CD8-positive, alpha-beta memory T cell (primary cell): Measurements from ENCODE around the gene FBN1. TPM values are rescaled to one million over a fixed set of nuclear protein-coding genes. Genes with fewer than 3 reads are reported as not detected.

Source experiments
- CTCF ChIA-PET: fragments of 350-600 bp; sonication (Branson Sonifier 250); formaldehyde crosslinking; loops from one replicate; lab custom pipeline; 2021; ENCODE audit warnings: antibody characterized with exemption; lab: Charles Lee
- POLR2A ChIA-PET: fragments of 350-600 bp; sonication (Branson Sonifier 250); formaldehyde crosslinking; loops from one replicate; lab custom pipeline; 2021; ENCODE audit warnings: antibody characterized with exemption; lab: Charles Lee
- DNase-seq, 5 donors: peaks; one replicate each; pipeline versions ENCODE4 v3.0.0 to v3.0.0-alpha.2; 2020 to 2022; ENCODE audit warnings: mixed read lengths in 1 of 5
- H3K27ac ChIP-seq: one replicate; pipeline ENCODE4 v1.7.0; 2013; ENCODE audit warnings: low read depth, mild to moderate bottlenecking, low read length, moderate library complexity
- H3K27me3 ChIP-seq: 2 replicates; pipeline ENCODE4 v1.7.0; 2013; ENCODE audit warnings: low read length, mild to moderate bottlenecking; ENCODE audit not compliant: insufficient read depth, poor library complexity, severe bottlenecking
- H3K36me3 ChIP-seq: 2 replicates; pipeline ENCODE4 v1.7.0; 2013; ENCODE audit warnings: mild to moderate bottlenecking, low read length, moderate library complexity; ENCODE audit not compliant: insufficient read depth
- H3K4me1 ChIP-seq: 2 replicates; pipeline ENCODE4 v1.7.0; 2013; ENCODE audit warnings: mild to moderate bottlenecking, low read length, moderate library complexity; ENCODE audit not compliant: insufficient read depth
- H3K4me3 ChIP-seq: 2 replicates; pipeline ENCODE4 v1.7.0; 2013; ENCODE audit warnings: mild to moderate bottlenecking, low read length
- H3K9me3 ChIP-seq: 2 replicates; pipeline ENCODE4 v1.7.0; 2013; ENCODE audit warnings: mild to moderate bottlenecking, low read length
- H3K27ac Mint-ChIP-seq, 8 donors: one replicate each; pipeline ENCODE4 v1.8.0; 2020 to 2021; ENCODE audit warnings: mixed read lengths in 8 of 8, mild to moderate bottlenecking in 6 of 8, inconsistent platforms in 3 of 8, moderate library complexity in 3 of 8
- H3K27me3 Mint-ChIP-seq, 2 donors: one replicate each; pipeline ENCODE4 v1.8.0; 2020 to 2021; ENCODE audit warnings: mixed read lengths in 2 of 2, mild to moderate bottlenecking in 1 of 2, moderate library complexity in 1 of 2
- H3K36me3 Mint-ChIP-seq, 3 donors: one replicate each; pipeline ENCODE4 v1.8.0; 2020 to 2021; ENCODE audit warnings: mixed read lengths in 3 of 3, inconsistent platforms in 1 of 3, mild to moderate bottlenecking in 1 of 3
- H3K4me1 Mint-ChIP-seq, 3 donors: one replicate each; pipeline ENCODE4 v1.8.0; 2020 to 2021; ENCODE audit warnings: mixed read lengths in 3 of 3, inconsistent platforms in 1 of 3, mild to moderate bottlenecking in 1 of 3
- H3K4me3 Mint-ChIP-seq, 7 donors: one replicate each; pipeline ENCODE4 v1.8.0; 2020 to 2021; ENCODE audit warnings: mixed read lengths in 7 of 7, mild to moderate bottlenecking in 6 of 7, moderate library complexity in 4 of 7, inconsistent platforms in 2 of 7
- H3K9me3 Mint-ChIP-seq, 5 donors: one replicate each; pipeline ENCODE4 v1.8.0; 2020 to 2022; ENCODE audit warnings: mixed read lengths in 5 of 5, mild to moderate bottlenecking in 3 of 5, moderate library complexity in 2 of 5, inconsistent platforms in 1 of 5
- polyA plus RNA-seq: library from polyadenylated mRNA; unstranded; fragments of 300-500 nt; fragmentation: Illumina TruSeq; gene quantifications from one replicate; pipeline ENCODE4 v1.2.3, GENCODE V29; 2021
- total RNA-seq, 2 experiments: library from RNA; stranded (reverse); gene quantifications; one replicate each; pipeline ENCODE4 v1.2.3, GENCODE V29; 2021

Gene FBN1
- total and polyA plus RNA-seq, 3 experiments from 2014 or later, result 0.13 to 0.46 (median 0.21) TPM

DNA sequence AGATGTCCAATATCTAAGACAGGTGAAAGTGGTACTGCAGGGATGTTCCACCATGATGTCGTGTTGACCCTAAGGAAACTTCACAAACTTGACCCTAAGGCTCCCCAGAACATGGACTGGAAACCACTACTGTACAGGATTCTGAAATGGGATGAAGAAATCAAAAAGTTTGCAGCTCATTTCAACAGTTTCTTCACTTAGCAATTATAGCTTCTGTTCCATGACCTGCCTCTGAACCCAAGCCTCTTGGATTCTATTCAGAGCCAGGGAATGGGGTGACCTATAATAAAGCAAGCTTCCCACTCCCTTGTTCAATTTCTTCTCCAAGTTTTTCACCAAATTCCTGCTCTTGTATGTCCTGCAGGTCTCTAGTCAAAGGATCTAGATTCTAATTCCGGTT is 273.5 kb downstream of the FBN1 start:
- H3K9me3 ChIP-seq, result no peaks in the 10 kb centered on the region
- POLR2A ChIA-PET, result no interaction called here
- Mint-ChIP-seq H3K36me3 (no peaks in the 10 kb centered on the region), H3K27me3 (peaks cover 20 to 51% of the 10 kb centered on the region in 2 donors), H3K27ac (no peak overlapping the region), H3K4me3 (no peak overlapping the region), H3K4me1 (no peaks in the 10 kb centered on the region), H3K9me3 (no peaks in the 10 kb centered on the region)
- DNase-seq, result no peak
- no peak overlapping the region for H3K4me3 ChIP-seq
- no peaks in the 10 kb centered on the region for H3K36me3 ChIP-seq
- CTCF ChIA-PET, result no interaction called here
- H3K27me3 ChIP-seq, result no peaks in the 10 kb centered on the region
- no peaks in the 10 kb centered on the region for H3K4me1 ChIP-seq
- H3K27ac ChIP-seq, result no peak overlapping the region

DNA sequence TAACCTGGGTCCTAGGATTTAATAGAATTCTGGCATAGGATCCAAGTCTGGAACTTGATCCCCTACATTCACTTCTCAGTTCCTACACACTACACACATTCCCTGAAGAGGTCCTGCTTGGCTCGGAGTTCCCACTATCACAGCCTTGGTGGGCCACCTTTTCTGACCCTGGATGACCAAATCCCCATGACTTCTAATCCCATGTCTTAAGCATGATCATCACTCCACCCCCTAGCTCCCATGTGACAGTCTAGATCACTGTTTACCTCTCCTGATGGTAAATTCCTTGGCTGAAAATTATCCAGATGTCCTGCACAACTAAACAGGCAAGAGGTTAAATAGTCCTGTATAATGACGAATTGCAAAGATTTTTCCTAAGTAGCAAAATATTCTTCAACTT is 274.0 kb downstream of the FBN1 start:
- CTCF ChIA-PET, result no interaction called here

DNA sequence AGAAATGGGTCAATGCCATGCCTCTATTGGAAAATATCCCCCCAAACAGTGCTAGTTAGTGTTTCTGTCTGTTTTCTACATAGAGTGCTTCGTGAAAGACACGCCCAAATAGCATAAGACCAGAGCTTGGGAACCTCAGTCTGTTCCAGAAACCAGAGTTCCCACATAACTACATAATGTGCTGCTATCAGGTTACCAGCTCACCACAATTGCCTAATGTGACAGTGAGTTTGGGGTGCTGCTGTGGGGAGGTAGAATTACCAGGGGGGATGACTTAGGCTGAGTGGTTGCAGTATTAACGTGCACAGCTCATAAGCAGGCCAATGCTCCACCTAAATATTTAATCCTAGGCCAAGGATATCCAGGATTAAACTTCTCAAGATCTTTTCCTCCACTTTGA is 275.0 kb downstream of the FBN1 start:
- no peaks in the 10 kb centered on the region for H3K36me3 ChIP-seq
- H3K4me3 Mint-ChIP-seq, result no peak overlapping the region
- no peak overlapping the region for H3K27ac ChIP-seq
- no peaks in the 10 kb centered on the region for H3K4me1 Mint-ChIP-seq
- H3K9me3 Mint-ChIP-seq, result no peaks in the 10 kb centered on the region
- H3K27me3 ChIP-seq, result no peaks in the 10 kb centered on the region
- no peak overlapping the region for H3K4me3 ChIP-seq
- no peaks in the 10 kb centered on the region for H3K36me3 Mint-ChIP-seq
- H3K27me3 Mint-ChIP-seq, result peaks cover 18 to 47% of the 10 kb centered on the region in 2 donors
- CTCF ChIA-PET, result interaction anchor here (1.6 kb wide), 1 partner anchor 9 kb away, joined by 3 read pairs; no protein-coding TSS in a partner anchor
- no peak for DNase-seq
- no peaks in the 10 kb centered on the region for H3K9me3 ChIP-seq
- H3K27ac Mint-ChIP-seq, result no peak overlapping the region
- H3K4me1 ChIP-seq, result no peaks in the 10 kb centered on the region
- POLR2A ChIA-PET, result no interaction called here

More for the DNA sequence above, 274.0 kb downstream of the FBN1 start:
- H3K27me3 ChIP-seq, result no peaks in the 10 kb centered on the region
- no peak overlapping the region for H3K4me3 Mint-ChIP-seq
- H3K27ac ChIP-seq, result no peak overlapping the region
- H3K9me3 Mint-ChIP-seq, result no peaks in the 10 kb centered on the region
- DNase-seq, result no peak
- no peaks in the 10 kb centered on the region for H3K36me3 Mint-ChIP-seq
- H3K27ac Mint-ChIP-seq, result no peak overlapping the region
- no peaks in the 10 kb centered on the region for H3K4me1 ChIP-seq
- POLR2A ChIA-PET, result no interaction called here
- no peaks in the 10 kb centered on the region for H3K4me1 Mint-ChIP-seq
- no peaks in the 10 kb centered on the region for H3K9me3 ChIP-seq
- H3K36me3 ChIP-seq, result no peaks in the 10 kb centered on the region
- no peak overlapping the region for H3K4me3 ChIP-seq
- peaks cover 18 to 50% of the 10 kb centered on the region in 2 donors for H3K27me3 Mint-ChIP-seq

DNA sequence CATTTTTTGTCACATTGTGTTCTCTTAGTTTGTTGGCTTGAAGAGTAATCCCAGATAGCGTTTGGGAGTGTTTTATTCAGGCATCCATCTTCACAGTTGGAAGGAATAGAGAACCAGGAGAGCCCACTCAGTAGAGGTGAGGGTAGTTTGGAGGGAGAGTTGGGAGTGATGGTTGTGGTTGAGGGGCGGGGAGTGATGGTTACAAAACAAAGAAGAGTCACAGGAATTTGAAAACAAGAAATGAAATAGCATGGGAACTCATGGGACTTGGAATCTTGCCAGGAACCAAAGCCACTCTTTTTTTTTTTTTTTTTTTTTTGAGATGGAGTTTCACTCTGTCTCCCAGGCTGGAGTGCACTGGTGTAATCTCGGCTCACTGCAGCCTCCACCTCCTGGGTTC is 278.0 kb downstream of the FBN1 start:
- no peaks in the 10 kb centered on the region for H3K9me3 ChIP-seq
- ChIA-PET CTCF (interaction anchor here (1.6 kb wide), 1 partner anchor 15 kb away, joined by 6 read pairs; no protein-coding TSS in a partner anchor), POLR2A (no interaction called here)
- H3K4me3 Mint-ChIP-seq, result no peak overlapping the region
- H3K9me3 Mint-ChIP-seq, result no peaks in the 10 kb centered on the region
- no peaks in the 10 kb centered on the region for H3K27me3 ChIP-seq
- H3K36me3 Mint-ChIP-seq, result no peaks in the 10 kb centered on the region
- DNase-seq, result no peak
- H3K27me3 Mint-ChIP-seq, result peaks cover 13 to 25% of the 10 kb centered on the region in 2 donors
- H3K4me3 ChIP-seq, result no peak overlapping the region
- no peaks in the 10 kb centered on the region for H3K4me1 ChIP-seq
- H3K4me1 Mint-ChIP-seq, result no peaks in the 10 kb centered on the region
- no peak overlapping the region for H3K27ac Mint-ChIP-seq
- H3K27ac ChIP-seq, result no peak overlapping the region
- H3K36me3 ChIP-seq, result no peaks in the 10 kb centered on the region

DNA sequence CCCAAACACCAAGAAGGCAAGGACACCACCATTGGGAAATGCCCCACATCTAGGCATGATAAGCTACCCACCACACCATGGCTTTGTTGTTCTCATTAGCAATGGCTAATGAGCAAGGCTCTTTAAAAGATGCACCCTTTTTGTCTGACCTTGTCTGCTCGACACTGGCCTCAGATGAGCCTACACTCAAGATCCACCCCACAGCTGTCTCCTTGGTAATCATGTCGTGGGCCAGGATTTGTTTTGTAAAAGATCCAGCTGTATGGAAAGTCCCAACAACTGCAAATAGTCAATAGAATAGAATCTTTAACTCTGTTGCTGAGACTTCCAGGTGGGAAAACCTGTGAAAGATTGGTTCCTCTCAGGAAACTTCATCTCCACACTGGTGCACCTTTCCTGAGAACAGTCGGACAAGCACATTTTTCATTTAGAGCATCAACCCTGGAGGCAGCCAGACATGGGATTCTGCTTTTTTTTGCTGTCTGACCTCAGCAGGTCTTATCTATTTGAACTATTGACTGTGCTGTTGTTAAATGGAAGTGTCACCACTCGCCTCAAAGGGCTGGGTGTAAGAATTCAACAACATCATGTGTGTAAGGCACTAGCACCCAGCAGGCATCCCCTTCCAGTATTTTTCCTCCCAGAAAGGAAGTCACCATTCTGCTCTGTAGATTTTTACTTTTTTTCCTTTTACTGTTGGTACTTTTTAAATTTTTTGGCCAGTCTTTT is 278.8 kb downstream of the FBN1 start:
- H3K9me3 Mint-ChIP-seq, result no peaks in the 10 kb centered on the region
- Histone ChIP-seq H3K27ac (no peak overlapping the region), H3K27me3 (no peaks in the 10 kb centered on the region), H3K4me1 (no peaks in the 10 kb centered on the region), H3K36me3 (no peaks in the 10 kb centered on the region), H3K4me3 (no peak overlapping the region), H3K9me3 (no peaks in the 10 kb centered on the region)
- no peak overlapping the region for H3K4me3 Mint-ChIP-seq
- no peak for DNase-seq
- ChIA-PET POLR2A (no interaction called here), CTCF (interaction anchor here (1.8 kb wide), 1 partner anchor 14 kb away, joined by 6 read pairs; no protein-coding TSS in a partner anchor)
- no peak overlapping the region for H3K27ac Mint-ChIP-seq
- no peaks in the 10 kb centered on the region for H3K36me3 Mint-ChIP-seq
- H3K27me3 Mint-ChIP-seq, result peaks cover 13 to 25% of the 10 kb centered on the region in 2 donors
- no peaks in the 10 kb centered on the region for H3K4me1 Mint-ChIP-seq

DNA sequence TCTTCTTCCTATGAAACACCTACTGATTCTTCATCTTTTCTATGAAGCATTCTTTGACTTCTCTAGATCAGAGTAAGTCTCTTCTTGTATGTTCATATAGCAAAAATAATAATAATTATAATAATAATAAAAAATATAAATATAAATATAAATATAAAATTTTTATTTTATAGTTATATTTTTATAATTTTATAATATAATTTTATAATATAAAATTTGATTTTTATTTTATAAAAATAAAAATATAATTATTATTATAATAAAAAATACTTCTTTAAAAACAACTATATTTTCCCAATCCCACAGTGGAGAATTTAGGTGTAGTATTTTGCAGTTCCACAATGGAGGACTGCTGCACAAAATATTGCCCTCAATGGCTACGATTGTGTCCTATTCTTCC is 279.9 kb downstream of the FBN1 start:
- ChIA-PET POLR2A (no interaction called here), CTCF (interaction anchor here (1.8 kb wide), 1 partner anchor 13 kb away, joined by 6 read pairs; no protein-coding TSS in a partner anchor)
- Histone ChIP-seq H3K9me3 (no peaks in the 10 kb centered on the region), H3K4me1 (no peaks in the 10 kb centered on the region), H3K4me3 (no peak overlapping the region), H3K27me3 (no peaks in the 10 kb centered on the region), H3K36me3 (no peaks in the 10 kb centered on the region), H3K27ac (no peak overlapping the region)
- Mint-ChIP-seq H3K9me3 (no peaks in the 10 kb centered on the region), H3K4me1 (no peaks in the 10 kb centered on the region), H3K36me3 (no peaks in the 10 kb centered on the region), H3K27me3 (peaks cover 7 to 25% of the 10 kb centered on the region in 2 donors), H3K4me3 (no peak overlapping the region), H3K27ac (no peak overlapping the region)
- no peak for DNase-seq

DNA sequence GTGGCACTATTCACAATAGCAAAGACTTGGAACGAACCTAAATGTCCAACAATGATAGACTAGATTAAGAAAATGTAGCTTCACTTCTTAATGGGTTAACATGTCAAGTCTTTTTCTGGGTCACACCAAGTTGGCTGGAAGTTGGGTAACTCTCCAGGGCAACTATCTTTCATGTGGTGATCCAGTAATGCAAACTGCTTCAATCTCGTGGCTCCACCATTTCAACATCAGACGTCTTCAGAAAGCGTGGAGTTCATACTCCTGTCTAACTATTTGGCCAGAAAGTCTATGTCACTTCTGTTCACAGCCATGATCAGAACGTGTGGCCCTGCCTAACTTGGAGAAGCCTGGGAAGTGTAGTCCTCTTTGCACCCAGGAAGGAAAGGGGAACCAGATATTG is 282.0 kb downstream of the FBN1 start:
- H3K4me1 ChIP-seq, result no peaks in the 10 kb centered on the region
- H3K4me3 ChIP-seq, result no peak overlapping the region
- Mint-ChIP-seq H3K4me1 (peaks cover 2 to 6% (median 5%) of the 10 kb centered on the region in 3 donors), H3K4me3 (no peak overlapping the region), H3K9me3 (no peaks in the 10 kb centered on the region), H3K27ac (no peak overlapping the region), H3K36me3 (no peaks in the 10 kb centered on the region), H3K27me3 (peaks cover 8 to 16% of the 10 kb centered on the region in 2 donors)
- CTCF ChIA-PET, result no interaction called here
- H3K27me3 ChIP-seq, result no peaks in the 10 kb centered on the region
- POLR2A ChIA-PET, result no interaction called here
- no peak overlapping the region for H3K27ac ChIP-seq
- H3K9me3 ChIP-seq, result no peaks in the 10 kb centered on the region
- no peak for DNase-seq
- no peaks in the 10 kb centered on the region for H3K36me3 ChIP-seq

DNA sequence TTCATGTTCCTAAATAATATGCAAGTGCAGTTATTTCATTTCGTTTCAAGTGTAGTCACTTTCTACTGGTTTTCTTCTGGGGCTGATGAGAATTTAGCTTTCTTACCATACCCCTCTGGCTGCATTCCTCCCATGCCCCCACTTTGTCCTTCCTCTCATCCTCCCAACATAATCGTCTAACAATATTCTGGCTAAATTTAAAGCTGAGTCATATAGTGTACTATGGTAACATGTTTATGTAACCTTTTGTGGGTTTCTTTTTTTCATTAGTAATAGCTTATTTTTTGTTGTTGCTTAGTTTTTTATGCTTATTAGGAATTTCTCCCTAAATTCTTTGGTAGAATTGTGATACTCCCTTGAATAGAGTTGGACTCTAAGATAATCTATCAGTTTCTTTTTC is 283.8 kb downstream of the FBN1 start:
- peaks cover 4 to 11% (median 9%) of the 10 kb centered on the region in 3 donors for H3K4me1 Mint-ChIP-seq
- CTCF ChIA-PET, result interaction anchor here (1.0 to 1.9 kb wide), 2 partner anchors 9 to 1783 kb away, joined by 3 to 9 read pairs; no protein-coding TSS in a partner anchor
- no peaks in the 10 kb centered on the region for H3K9me3 Mint-ChIP-seq
- H3K4me3 Mint-ChIP-seq, result no peak overlapping the region
- Histone ChIP-seq H3K4me3 (no peak overlapping the region), H3K9me3 (no peaks in the 10 kb centered on the region), H3K27me3 (no peaks in the 10 kb centered on the region), H3K4me1 (no peaks in the 10 kb centered on the region), H3K36me3 (no peaks in the 10 kb centered on the region), H3K27ac (no peak overlapping the region)
- H3K36me3 Mint-ChIP-seq, result no peaks in the 10 kb centered on the region
- POLR2A ChIA-PET, result no interaction called here
- DNase-seq, result no peak
- no peak overlapping the region for H3K27ac Mint-ChIP-seq
- peaks cover 3 to 7% of the 10 kb centered on the region in 2 donors for H3K27me3 Mint-ChIP-seq
